ENCODE results near the gene SOS1.

The SOS1 gene

DNA sequence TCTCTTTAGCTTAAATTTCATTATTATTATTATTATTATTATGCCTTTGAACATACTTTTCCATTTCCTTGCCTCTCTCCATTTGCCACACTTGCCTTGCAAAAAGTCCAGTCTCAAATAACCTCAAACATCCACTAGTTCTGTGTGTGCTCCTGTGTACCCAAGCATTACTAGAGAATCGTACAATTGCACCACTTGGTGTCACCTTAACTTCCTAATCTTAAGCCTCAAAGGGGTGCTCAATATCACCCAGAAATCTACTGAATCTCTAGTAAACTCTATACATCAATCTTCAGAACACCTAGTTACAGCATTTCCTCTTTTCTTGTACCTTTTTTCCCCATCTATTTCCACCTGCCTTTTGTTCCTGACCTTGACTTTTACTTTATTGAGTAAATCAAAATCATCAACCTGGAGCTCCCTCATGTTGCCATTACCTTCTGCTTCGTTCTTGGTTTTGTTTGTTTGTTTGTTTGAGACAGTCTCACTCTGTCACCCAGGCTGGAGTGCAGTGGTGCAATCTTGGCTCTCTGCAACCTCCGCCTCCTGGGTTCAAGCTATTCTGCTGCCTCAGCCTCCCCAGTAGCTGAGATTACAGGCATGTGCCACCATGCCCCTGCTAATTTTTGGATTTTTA is 12.5 kb upstream of the SOS1 start:
- TF ChIP-seq FOXP2 (optimal IDR thresholded peaks at IDR 0.05; ENCODE audit: borderline replicate concordance, extremely low read depth, extremely low read length, insufficient read depth) (no peak), POLR2AphosphoS5 (IDR thresholded peaks at IDR 0.05; ENCODE audit: low read depth, low read length) (no peak), TAF1 (IDR thresholded peaks at IDR 0.05; ENCODE audit: borderline replicate concordance, insufficient read depth, low read length) (no peak), SIN3A (IDR thresholded peaks at IDR 0.05; ENCODE audit: borderline replicate concordance, insufficient read depth, low read length) (no peak)
- TF ChIP-seq, protein P1, sequence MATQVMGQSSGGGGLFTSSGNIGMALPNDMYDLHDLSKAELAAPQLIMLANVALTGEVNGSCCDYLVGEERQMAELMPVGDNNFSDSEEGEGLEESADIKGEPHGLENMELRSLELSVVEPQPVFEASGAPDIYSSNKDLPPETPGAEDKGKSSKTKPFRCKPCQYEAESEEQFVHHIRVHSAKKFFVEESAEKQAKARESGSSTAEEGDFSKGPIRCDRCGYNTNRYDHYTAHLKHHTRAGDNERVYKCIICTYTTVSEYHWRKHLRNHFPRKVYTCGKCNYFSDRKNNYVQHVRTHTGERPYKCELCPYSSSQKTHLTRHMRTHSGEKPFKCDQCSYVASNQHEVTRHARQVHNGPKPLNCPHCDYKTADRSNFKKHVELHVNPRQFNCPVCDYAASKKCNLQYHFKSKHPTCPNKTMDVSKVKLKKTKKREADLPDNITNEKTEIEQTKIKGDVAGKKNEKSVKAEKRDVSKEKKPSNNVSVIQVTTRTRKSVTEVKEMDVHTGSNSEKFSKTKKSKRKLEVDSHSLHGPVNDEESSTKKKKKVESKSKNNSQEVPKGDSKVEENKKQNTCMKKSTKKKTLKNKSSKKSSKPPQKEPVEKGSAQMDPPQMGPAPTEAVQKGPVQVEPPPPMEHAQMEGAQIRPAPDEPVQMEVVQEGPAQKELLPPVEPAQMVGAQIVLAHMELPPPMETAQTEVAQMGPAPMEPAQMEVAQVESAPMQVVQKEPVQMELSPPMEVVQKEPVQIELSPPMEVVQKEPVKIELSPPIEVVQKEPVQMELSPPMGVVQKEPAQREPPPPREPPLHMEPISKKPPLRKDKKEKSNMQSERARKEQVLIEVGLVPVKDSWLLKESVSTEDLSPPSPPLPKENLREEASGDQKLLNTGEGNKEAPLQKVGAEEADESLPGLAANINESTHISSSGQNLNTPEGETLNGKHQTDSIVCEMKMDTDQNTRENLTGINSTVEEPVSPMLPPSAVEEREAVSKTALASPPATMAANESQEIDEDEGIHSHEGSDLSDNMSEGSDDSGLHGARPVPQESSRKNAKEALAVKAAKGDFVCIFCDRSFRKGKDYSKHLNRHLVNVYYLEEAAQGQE (IDR thresholded peaks at IDR 0.05; ENCODE audit: insufficient read depth in 1 of 2, low read depth in 2 of 2, low read length in 2 of 2): no peak

DNA sequence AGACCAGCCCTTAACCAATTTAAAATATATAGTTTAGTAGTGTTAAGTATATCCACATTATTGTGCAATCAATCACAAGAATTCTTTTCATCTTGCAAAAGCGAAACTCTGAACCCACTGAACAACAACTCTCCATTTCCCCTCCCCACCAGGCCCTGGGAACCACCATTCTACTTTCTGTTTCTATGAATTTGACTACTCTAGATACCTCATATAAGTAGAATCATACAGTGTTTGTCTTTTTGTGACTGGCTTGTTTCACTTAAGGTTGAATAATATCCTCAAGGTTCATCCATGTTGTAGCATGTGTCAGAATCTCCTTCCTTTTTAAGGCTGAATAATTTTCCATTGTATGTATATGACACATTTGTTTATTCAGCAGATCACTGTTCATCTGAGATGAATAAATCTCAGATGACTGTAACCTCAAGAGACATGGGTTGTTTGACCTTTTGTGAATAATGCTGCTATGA is 8.1 kb upstream of the SOS1 start:
- no peak for TF ChIP-seq SIN3A (IDR thresholded peaks at IDR 0.05; ENCODE audit: borderline replicate concordance, insufficient read depth, low read length)
- TF ChIP-seq, protein P1 (IDR thresholded peaks at IDR 0.05; ENCODE audit: insufficient read depth in 1 of 2, low read depth in 2 of 2, low read length in 2 of 2): no peak
- TF ChIP-seq FOXP2 (optimal IDR thresholded peaks at IDR 0.05; ENCODE audit: borderline replicate concordance, extremely low read depth, extremely low read length, insufficient read depth): no peak
- no peak for TF ChIP-seq TAF1 (IDR thresholded peaks at IDR 0.05; ENCODE audit: borderline replicate concordance, insufficient read depth, low read length)
- TF ChIP-seq POLR2AphosphoS5 (IDR thresholded peaks at IDR 0.05; ENCODE audit: low read depth, low read length): no peak

GRCh38 chr2:39127973-39128372 is 7.1 kb upstream of the SOS1 start:
- TF ChIP-seq TAF1 (IDR thresholded peaks at IDR 0.05; ENCODE audit: borderline replicate concordance, insufficient read depth, low read length) (no peak), FOXP2 (optimal IDR thresholded peaks at IDR 0.05; ENCODE audit: borderline replicate concordance, extremely low read depth, extremely low read length, insufficient read depth) (no peak)
- TF ChIP-seq, protein P1 (IDR thresholded peaks at IDR 0.05; ENCODE audit: insufficient read depth in 1 of 2, low read depth in 2 of 2, low read length in 2 of 2): no peak

DNA sequence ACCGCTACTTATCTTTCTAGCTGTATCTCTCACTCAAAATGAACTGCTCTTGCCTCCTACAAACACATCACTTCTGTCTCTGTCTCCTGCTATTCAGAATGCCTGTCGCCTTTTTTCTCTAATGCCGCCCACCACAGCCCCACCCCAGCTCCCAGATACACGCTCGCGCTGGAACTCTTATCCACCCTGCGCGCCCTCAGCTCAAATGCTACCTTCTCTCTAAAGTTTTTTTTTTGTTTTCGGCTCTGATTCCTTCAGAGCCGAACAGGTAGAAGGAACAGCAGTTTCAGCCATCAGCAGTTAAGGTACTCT is 3.9 kb upstream of the SOS1 start:
- TF ChIP-seq POLR2AphosphoS5 (IDR thresholded peaks at IDR 0.05; ENCODE audit: low read depth, low read length) (no peak), FOXP2 (optimal IDR thresholded peaks at IDR 0.05; ENCODE audit: borderline replicate concordance, extremely low read depth, extremely low read length, insufficient read depth) (no peak), SIN3A (IDR thresholded peaks at IDR 0.05; ENCODE audit: borderline replicate concordance, insufficient read depth, low read length) (no peak), TAF1 (IDR thresholded peaks at IDR 0.05; ENCODE audit: borderline replicate concordance, insufficient read depth, low read length) (no peak)
- TF ChIP-seq, protein P1 (IDR thresholded peaks at IDR 0.05; ENCODE audit: insufficient read depth in 1 of 2, low read depth in 2 of 2, low read length in 2 of 2): no peak
